Measurements from ENCODE around the gene MIGA2.

MIGA2 gene

DNA sequence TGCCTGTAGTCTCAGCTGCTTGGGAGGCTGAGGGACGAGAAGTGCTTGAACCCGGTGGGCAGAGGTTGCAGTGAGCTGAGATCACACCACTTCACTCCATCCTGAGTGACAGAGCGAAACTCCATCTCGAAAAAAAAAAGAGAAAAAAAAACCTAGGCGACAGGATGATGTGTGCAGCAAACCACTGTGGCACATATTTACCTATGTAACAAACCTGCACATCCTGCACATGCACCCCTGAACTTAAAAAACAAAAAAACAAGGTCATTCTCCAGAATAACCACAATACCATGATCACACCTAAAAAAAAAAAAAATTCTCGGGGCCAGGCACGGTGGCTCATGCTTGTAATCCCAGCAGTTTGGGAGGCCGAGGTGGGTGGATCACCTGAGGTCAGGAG is 37.0 kb downstream of the MIGA2 start:
- no peak for DNase-seq (ENCODE audit: low read depth)

DNA sequence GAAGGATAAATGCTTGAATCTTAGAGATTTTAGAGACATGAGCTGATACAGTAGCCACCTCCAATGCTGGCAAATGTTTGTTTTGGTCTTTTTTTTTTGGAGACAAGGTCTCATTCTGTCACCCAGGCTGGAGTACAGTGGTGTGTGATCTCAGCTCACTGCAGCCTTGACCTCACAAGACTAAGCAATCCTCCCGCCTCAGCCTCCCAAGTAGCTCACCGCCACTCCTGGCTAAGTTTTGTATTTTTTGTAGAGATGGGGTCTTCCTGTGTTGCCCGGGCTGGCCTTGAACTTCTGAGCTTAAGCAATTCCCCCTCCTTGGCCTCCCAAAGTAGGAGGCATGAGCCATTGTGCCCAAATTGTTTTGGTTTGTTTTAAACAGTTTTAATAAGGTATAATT is 37.7 kb downstream of the MIGA2 start:
- no peak for DNase-seq (ENCODE audit: low read depth)

DNA sequence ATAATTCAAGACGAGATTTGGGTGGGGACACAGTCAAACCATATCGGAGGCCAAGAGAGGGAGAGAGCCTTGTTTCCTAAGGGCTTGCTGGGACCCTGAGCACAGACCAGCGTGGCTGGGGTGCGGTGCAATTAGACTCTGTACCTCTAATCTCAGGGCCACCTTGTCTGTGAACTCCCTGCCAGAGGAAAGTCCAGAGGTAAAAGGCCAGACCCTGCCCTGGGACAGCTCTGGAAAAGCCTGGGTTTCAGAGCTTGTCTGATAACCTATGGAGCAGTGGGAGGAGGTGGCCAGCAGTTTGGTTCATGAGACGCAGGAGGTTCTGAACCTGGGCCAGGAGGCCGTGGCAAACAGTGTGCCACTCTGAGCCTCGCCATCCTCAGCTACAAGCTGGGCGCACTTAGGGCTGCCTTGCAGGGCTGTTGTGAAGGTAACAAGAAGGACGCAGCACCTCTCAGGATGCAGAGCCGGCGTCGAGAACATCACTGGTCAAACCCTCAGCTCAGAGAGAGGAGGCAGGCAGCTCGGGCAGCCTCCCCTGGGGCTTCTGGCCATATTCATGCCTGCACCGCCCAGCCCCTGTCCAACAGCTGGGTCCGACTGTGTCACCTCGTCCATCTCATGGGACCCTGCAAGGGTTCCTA is 39.7 kb downstream of the MIGA2 start:
- no peak for DNase-seq (ENCODE audit: low read depth)

DNA sequence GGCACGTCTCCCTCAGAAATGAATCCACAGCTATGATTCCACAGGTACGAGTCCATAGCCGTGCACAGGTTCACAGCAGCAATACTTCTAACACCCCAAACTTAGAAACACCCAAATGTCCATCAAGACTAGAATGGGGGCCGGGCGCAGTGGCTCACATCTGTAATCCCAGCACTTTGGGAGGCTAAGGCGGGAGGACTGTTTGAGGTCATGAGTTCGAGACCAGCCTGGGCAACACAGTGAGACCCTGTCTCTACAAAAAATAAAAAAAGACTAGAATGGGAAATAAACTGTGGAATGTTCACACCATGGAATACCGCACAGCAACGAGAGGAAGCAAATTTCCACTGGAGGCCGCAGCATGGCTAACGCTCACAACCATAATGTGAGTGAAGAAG is 40.2 kb downstream of the MIGA2 start:
- no peak for DNase-seq (ENCODE audit: low read depth)

DNA sequence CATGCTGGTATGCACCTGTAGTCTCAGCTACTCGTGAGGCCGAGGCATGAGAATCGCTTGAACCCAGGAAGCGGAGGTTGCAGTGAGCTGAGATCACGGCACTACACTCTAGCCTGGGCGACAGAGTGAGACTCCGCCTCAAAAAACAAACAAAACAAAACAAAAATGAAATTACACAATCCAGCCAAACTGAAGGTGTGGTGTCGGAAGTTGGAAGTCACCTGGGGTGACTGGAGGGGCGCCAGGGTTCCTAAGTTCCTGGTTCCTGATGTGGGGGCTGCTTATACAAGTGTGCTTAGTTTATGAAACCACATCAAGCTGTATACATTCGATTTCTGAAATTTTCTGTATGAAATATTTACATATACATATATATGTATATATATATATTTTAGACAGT is 40.8 kb downstream of the MIGA2 start:
- DNase-seq (ENCODE audit: low read depth), result no peak

DNA sequence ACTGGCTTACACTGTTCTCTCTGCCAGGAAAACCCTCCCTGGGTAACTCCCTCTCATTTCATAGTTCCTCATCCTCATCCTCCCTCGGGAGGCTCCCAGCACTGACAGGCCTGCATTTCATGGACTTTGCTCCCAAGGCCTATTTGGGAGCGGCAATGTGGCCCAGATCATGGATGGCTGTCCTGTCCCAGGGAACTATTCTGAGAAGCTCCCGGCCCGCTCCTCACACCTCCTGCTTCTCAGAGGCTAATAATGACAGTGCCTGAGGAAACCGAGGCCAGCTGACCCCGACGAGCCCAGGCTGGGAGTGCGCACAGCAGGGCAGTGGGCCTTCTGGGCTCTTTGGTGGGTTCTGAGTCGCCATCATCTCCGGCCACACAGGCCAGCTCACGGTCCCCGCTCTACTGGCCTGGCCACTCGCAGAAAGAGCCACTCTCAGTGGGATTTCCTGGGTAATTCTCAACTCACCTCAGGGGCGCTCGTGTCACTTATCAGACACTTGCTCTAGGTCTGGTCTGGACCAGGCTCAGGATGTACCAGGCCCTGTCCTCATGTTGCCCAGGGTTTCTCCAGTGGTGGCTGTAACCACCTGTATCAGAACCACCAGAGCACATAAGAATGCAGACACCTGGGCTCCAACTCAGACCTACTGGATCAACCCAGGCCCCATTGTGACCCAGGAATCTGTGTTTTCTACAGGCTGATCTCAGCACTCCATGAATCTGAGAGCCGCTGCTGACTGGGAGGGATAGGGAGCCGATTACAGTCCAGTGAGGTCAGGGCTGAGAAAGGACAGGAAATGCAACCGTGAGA is 42.5 kb downstream of the MIGA2 start:
- no peak for DNase-seq (ENCODE audit: low read depth)

DNA sequence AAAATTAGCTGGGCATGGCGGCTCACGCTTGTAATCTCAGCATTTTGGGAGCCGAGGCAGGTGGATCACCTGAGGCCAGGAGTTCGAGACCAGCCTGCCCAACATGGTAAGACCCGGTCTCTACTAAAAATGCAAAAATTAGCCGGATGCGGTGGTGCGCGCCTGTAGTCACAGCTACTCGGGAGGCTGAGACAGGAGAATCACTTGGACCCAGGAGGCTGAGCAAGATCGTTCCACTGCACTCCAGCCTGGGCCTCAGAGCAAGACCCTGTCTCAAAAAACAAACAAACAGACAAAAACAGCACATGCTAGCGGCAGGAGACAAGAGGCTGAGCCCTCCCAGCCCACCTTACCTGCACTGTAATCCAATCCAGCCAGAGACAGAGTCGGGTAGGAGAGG is 43.4 kb downstream of the MIGA2 start:
- no peak for DNase-seq (ENCODE audit: low read depth)

DNA sequence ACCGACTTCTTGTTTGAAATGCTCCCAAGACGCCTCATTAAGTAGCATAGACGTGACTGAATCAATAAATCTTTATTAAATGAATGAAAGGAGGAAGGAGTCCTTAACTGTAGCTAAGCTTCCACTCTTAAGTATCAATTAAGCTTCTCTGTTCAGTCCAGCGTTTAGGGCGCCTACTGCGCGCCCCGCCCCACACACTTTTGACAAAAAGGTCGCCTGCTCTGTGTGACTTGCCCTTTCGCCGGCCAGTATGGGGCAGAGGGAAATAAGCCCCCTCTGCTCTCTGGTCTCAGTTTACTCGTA is 43.8 kb downstream of the MIGA2 start:
- no peak for DNase-seq (ENCODE audit: low read depth)

DNA sequence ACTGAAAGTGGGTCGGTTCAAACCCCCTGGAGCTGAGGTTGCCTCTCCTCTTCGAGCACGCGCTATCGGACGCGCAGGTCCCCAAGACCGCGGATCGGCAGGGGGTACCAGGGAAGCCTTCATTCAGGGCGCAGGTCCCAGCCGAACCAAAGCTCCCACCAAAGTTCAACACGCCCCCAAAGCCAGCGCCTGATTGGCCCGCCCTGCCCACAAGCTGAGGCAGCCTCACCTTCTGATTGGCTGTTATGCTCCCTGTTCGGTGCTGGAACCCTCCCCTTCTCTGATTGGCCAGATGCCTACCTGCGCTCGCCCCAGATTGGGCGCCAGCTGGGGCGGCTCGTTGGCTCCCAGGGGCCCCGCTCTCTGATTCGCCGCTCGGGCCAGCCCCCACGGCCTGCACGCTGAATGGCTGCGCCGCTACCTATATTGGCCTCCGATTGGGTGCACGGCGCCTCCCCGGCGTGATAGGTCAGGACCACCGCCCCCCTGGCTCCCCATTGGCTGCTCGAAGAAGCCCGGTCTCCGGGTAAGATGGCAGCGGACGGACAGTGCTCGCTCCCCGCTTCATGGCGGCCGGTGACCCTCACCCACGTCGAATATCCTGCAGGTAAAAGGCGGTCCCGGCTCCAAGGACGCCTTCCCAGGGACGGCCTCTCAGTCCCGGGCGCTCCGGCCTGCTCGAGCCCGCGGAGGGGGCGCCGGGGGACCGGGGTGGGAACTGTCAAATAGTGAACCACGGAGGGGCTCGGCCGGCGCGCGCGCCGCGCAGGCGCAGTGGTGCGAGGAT is 44.4 kb downstream of the MIGA2 start, which contains the start of gene DOLPP1:
Gene DOLPP1 (plus strand): TSS at position 511 of the 787 bp plus-strand sequence. CDS start 21 bp downstream, at position 532.
- DNase-seq (ENCODE audit: low read depth), result peak; percentile 100

DNA sequence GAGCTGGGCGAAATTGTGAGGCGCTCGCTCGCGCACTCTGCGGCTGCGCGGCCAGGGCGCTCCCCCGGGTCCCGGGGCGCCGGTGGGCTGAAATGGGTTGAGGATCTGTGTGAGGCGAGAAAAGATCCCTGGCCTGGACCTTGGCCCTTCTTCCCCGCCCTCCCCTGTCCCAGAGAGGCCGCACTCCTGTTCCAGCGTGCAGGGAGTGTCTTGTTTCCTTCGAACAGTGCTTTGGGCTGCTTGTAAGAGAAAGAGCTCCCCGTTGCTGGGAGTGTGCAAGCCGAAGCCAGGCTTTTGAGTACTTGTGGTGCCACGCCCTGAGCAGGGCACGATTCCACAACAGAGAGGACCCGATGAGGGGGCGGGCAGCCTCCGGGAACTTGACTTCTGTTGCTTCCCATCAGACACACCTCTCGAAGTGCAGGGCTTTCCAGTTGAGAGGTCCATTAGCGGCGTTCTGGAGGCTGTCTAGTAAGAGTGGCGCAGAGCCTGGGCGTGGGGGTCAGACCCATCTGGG is 45.0 kb downstream of the MIGA2 start:
- peak; percentile 34 for DNase-seq (ENCODE audit: low read depth)

DNA sequence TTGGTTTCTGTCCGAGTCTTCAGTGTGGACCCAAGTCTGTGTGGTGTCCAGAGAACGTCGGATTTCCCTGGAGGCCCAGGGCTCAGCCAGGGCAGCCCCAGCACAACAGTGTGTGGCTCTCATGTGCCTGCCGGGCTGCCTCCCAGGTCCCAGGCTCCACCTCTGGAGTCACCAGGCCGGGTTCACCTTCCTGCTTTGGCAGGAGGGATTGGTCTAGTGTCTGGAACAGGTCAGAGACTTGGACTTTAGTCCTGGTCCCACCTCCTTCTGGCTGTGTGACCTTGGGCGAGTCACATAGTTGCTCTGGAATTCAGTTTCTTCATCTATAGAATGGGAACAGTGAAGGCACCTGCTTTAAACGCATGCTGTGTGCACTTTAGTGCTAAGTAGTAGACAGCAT is 47.7 kb downstream of the MIGA2 start:
- no peak for DNase-seq (ENCODE audit: low read depth)

DNA sequence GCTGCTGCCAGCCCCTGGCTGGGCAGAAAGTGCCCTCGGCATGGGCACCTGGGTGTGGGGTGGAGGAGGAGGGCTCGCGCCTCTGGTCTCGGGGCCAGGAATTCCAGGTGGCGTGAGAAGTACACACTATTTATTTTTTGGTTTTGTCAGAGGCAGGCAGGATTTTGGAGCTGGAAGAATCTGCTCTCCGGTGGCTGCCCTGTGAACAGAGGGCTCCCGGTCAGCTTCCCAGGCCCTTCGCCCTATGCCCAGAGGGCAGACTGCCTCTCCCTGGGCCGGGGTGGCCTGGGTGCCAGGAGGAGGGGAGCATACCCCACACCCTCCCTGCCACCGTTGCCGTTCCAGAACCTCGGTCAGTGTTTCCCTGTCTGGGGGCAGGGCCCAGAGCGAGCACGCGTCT is 52.8 kb downstream of the MIGA2 start:
- no peak for DNase-seq (ENCODE audit: low read depth)

DNA sequence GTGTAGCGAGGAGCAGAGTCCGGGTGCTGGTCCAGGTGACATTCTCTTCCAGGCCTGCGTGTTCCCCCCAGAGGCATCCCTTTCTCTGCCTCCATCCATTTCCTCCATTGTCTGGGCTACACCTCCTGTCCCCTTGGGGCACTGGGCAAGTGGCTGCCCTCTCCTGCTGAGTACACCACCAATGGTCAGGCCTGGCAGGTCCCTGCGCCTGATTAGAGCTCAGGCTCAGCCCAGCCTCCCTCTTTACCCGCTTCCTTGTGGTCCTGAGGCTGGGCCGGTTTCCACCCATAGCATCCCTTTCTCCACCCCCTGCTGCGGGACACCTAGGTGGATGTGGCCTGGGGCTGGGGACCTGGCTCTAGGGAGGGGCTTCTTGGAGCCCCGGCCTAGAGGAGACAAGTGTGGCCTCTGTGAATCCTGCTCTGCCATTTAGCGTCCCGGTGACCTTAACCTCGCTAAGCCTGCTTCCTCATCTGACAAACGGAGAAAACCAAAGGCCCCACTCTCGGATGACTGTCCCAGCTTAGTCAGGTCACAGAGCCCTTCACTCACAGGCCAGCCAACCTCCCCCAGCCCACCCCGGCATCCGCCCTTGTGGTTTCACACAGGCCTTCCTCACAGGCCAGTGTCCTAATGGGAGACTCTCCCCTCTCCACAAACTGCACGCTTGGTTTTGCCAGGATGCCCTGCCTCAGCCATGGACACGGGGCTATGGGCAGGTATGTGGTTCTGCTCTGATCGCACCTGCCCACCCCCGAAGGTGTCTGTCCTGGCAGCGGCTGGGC is 57.4 kb downstream of the MIGA2 start:
- no peak for DNase-seq (ENCODE audit: low read depth)

DNA sequence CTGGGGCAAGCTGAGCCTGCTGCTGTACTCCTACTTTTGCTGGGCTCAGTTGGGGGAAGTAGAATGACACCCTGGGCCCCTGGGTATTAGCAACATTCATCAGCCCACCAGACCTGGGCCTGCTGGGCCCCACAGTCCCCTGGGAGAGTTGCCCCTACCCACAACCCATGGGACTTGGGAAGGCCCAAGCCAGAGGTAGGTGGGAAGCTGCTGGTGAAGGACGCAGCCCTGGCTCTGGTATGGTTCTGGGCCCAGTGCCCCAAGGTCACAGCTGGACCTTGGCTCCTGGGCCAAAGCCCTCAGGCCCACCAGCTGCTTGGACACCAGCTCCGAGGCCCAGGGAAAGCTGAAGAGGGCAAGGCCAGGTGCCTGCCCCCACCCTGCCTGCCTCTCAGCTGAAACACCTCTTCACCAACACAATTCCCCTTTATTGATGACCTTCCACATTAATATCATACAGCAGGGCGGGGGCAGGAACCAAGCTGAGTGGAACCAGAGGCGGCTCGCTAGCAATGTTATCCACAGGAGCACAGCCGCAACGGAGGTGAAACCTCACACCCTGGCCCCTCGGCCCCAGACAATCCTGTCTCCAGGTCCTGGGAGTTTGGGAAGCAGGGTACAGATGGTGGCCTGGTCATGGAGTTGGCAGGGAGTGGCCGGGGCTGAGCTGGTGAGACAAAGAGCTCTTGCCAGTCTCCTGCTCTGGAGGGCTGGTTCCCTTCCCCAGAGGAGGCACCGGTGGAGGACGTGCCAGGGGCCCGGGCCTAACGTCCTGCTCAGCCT is 58.2 kb downstream of the MIGA2 start:
- no peak for DNase-seq (ENCODE audit: low read depth)

DNA sequence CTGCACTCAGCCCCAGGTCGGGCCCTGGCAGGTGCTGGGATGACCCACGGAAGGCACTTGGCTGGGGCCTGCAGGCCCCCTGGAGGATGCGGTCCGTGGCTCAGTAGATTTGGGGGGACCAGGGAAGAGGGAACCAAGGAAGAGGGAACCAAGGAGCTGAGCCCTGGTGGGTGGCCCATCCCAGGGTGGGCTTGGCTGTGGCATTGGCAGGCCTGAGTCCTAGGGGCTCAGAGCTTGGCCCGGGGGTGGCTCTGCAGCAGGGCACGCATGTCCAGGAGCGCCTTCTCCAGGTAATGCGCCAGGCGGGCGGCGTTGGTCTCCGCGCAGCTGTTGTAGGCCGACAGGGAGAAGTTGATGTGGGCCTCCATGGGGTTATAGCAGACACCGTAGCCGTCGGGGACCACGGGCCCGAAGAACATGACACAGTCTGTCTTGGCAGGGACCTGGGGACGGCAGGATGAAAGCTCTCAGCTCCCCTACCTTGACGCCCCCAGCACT is 58.8 kb downstream of the MIGA2 start:
- DNase-seq (ENCODE audit: low read depth), result no peak

DNA sequence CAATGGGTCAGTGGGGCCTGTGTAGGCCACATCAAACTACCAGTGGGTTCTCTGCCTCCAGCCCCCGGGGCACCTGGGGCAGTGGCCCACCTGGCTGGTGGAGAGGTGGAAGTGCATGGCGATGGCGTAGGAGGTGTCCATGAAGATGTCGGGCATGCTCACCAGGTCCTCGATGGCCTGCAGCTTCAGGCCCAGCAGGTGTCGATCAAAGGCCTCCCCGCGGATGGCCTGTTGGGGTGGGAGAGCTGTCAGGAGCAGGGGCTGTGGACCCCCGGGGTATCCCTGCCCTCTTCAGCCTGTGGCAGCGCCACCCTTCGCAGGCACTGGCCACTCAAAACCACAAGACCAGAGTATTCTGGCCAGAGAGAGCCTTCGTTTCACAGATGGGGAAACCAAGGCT is 59.5 kb downstream of the MIGA2 start:
- DNase-seq (ENCODE audit: low read depth), result no peak

DNA sequence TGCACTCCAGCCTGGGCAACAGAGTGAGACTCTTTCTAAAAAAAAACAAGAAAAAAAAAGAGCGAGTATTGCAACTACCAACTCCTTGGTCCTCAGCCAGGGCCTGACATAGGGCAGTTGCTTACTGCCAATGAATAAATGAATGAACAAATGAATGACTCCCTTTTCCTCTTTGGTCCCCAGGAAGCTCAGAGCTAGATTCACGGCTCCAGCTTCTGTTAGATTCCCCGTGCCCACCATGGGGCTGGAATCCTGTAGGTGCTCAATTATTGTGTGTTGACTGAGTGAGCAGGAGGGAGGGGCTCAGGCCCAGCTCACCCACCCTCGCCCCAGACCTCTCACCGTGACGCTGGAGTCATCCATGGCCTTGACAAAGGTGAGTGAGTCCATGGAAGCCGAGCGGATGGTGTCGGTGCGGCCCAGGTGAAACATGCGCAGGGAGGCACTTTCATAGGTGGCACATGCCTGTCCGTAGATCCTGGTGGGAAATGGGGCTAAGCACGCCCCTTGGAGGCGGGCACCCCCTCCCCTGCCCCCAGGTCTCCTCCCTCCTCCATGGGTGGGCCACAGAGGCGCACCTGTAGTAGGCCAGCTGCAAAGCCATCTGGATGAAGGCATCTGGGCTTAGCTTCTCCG is 61.4 kb downstream of the MIGA2 start:
- no peak for DNase-seq (ENCODE audit: low read depth)

DNA sequence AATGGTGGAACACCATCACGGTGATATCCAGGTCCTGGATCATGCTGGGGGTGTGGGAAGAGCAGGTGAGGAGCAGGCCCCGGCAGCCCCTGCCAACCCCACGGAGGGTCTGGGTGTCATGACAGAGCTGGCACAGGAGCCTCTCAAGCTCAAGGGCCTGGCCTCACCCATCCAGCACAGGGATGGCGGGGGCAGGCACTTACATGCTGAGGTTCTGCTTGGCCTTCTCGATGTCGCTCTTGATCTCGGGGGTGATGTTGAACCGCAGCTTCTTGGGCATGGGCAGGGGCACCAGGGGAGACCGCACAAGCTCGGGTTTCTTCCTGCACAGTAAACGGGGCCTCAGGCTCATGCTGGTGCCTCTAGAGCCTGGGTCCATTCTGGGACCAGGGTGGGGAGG is 61.9 kb downstream of the MIGA2 start:
- DNase-seq (ENCODE audit: low read depth), result no peak

DNA sequence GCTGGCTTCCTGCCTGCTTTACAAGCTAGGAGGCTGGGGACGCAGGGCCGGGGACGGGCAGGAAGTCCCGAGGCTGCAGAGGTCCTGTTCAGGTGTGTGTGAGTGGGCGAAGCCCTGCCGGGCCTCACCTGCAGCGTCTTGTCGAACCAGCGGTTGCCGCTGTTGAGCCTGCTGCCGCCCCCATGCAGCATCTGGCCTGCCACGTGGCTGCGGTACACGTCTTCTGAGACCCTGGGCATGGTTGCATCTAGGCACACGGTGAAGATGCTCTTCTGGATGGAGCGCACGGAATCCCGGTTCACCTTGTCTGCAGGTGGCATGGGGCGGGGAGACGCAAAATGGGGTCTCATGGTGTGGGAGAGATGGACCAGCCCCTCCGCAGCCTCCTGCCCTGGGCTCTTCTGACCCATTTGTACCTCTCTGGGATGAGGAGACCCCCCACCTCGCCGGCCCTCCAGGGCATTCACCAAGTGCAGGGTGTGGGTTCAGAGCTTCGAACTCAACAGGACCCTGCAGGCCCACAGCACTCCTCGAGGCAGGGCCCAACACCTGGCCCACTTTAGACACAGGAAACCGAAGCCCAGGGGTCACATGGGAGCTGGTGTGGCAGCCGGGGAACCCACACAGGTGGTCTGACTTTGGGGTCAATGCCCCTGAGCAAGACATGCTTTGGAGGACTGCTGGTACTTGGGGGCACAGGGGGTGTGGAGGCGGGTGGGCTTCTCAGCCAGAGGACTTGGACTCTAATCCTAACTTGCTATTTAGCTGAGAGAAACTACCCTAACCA is 64.2 kb downstream of the MIGA2 start:
- no peak for DNase-seq (ENCODE audit: low read depth)

DNA sequence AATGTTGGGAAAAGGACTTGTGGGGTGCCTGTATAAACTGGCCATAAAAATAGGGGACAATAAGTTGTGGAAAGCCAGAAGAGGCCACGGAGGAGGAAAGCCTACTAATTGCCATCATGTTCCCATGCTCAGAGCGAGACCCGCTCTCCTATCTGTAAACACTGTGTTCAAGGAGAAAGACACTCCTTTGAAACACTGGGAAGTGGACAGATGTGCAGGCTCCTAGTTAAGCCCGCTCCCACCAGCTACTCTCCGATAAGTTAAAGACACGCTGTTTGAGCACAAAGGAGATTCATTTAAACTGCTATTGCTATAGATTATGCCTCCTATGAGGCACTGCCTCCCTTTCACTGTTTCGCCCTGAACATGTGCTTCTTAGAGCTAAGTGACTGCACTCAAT is 64.9 kb downstream of the MIGA2 start:
- no peak for DNase-seq (ENCODE audit: low read depth)
